ENCODE data around the gene MRPS27.

GRCh38 chr5:72272398-72272797, 47.6 kb downstream of the MRPS27 start:
- no peak for TF ChIP-seq POLR2AphosphoS5 (IDR thresholded peaks at IDR 0.05)
- TF ChIP-seq POLR2A (IDR thresholded peaks at IDR 0.05), result no peak

All from spleen (tissue), 3 donors.